Mesendoderm (in vitro differentiated cells): ENCODE data around the gene CPNE5.
"Not testable (repeated sequence)": the region's sequence is repeated elsewhere in the genome, so short reads cannot be mapped to it uniquely, and the experiment has no call there.

Source experiments
- DNase-seq: peaks from one replicate; pipeline ENCODE4 v3.0.0; 2013
- H2AK5ac ChIP-seq: 2 replicates; pipeline ENCODE4 v1.6.1; 2013; ENCODE audit warnings: low read length, inconsistent platforms
- H2BK120ac ChIP-seq: 2 replicates; pipeline ENCODE4 v1.6.1; 2013; ENCODE audit warnings: low read depth, mild to moderate bottlenecking, low read length, moderate library complexity, mixed read lengths
- H2BK15ac ChIP-seq: replicated peaks from 2 replicates; pipeline ENCODE4 v1.6.1; 2013; ENCODE audit warnings: low read depth, mild to moderate bottlenecking, moderate library complexity
- H2BK5ac ChIP-seq: 2 replicates; pipeline ENCODE4 v1.6.1; 2013; ENCODE audit warnings: low read length, inconsistent platforms
- H3K18ac ChIP-seq: 2 replicates; pipeline ENCODE4 v1.6.1; 2013; ENCODE audit warnings: mild to moderate bottlenecking, low read length, mixed read lengths
- H3K23ac ChIP-seq: one replicate; pipeline ENCODE4 v1.6.1; 2013; ENCODE audit warnings: low read length
- H3K27ac ChIP-seq: 2 replicates; pipeline ENCODE4 v1.5.1; 2013; ENCODE audit warnings: low read depth, mild to moderate bottlenecking, inconsistent platforms, low read length, moderate library complexity
- H3K27me3 ChIP-seq: 2 replicates; pipeline ENCODE4 v1.6.1; 2013; ENCODE audit warnings: low read length, control low read depth, mild to moderate bottlenecking, inconsistent platforms; ENCODE audit not compliant: insufficient read depth, poor library complexity
- H3K36me3 ChIP-seq: 2 replicates; pipeline ENCODE4 v1.6.1; 2013; ENCODE audit warnings: low read length, inconsistent platforms; ENCODE audit not compliant: control insufficient read depth, insufficient read depth
- H3K4ac ChIP-seq: one replicate; pipeline ENCODE4 v1.6.1; 2013; ENCODE audit warnings: low read depth, mild to moderate bottlenecking, low read length, moderate library complexity
- H3K4me1 ChIP-seq: 2 replicates; pipeline ENCODE4 v1.6.1; 2013; ENCODE audit warnings: low read depth, low read length, inconsistent platforms; ENCODE audit not compliant: control insufficient read depth
- H3K4me2 ChIP-seq: 2 replicates; pipeline ENCODE4 v1.6.1; 2013; ENCODE audit warnings: low read length
- H3K4me3 ChIP-seq: 2 replicates; pipeline ENCODE4 v1.5.1; 2013; ENCODE audit warnings: mild to moderate bottlenecking, low read length
- H3K56ac ChIP-seq: one replicate; pipeline ENCODE4 v1.6.1; 2013; ENCODE audit warnings: low read length
- H3K79me1 ChIP-seq: 2 replicates; pipeline ENCODE4 v1.6.1; 2013; ENCODE audit warnings: low read length, inconsistent platforms
- H3K79me2 ChIP-seq: 2 replicates; pipeline ENCODE4 v1.6.1; 2013; ENCODE audit warnings: mild to moderate bottlenecking, low read length; ENCODE audit not compliant: control insufficient read depth, insufficient read depth
- H3K9ac ChIP-seq: 2 replicates; pipeline ENCODE4 v1.6.1; 2013; ENCODE audit warnings: low read length, inconsistent platforms
- H4K5ac ChIP-seq: one replicate; pipeline ENCODE4 v1.6.1; 2013; ENCODE audit warnings: low read length
- H4K8ac ChIP-seq: one replicate; pipeline ENCODE4 v1.6.1; 2013; ENCODE audit warnings: low read depth, mild to moderate bottlenecking, control low read depth, low read length, moderate library complexity
- WGBS: extraction: QIAGEN DNeasy Blood & Tissue Kit; methylation state at CpG from one replicate; pipeline ENCODE4 v1.1.7; 2013; ENCODE audit warnings: low lambda C conversion rate, missing lambda C conversion rate; ENCODE audit not compliant: insufficient coverage; ENCODE audit errors: extremely low coverage; 5-methylcytosine and 5-hydroxymethylcytosine counted together

The CPNE5 gene

DNA sequence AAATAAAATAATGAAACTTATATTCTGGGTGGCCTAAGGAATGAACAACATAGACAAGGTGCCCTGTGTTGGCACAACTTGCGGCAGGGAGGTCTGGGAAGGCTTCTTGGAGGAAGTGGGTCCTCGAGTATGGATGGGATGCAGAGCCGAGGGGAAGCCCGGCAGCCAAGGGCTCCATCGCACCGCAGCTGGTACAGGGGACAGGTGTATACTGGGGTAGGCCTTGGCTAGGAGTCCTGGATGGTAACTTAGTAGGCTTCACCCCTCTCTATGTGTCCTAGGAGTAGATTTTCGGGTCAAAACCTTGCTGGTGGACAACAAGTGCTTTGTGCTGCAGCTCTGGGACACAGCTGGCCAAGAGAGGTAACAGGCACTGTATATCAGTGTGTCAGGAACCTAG is 113.7 kb downstream of the CPNE5 start:
- Histone ChIP-seq H3K27ac (no peak overlapping the region), H3K27me3 (no peaks in the 10 kb centered on the region), H2BK15ac (no peak overlapping the region), H2BK5ac (no peak overlapping the region), H3K23ac (no peak overlapping the region), H3K4ac (no peak overlapping the region), H3K9ac (no peak overlapping the region), H3K56ac (no peak overlapping the region), H2BK120ac (no peak overlapping the region), H3K4me2 (no peak overlapping the region), H2AK5ac (no peak overlapping the region), H3K18ac (no peak overlapping the region), H3K4me3 (no peak overlapping the region), H4K8ac (no peak overlapping the region), H3K4me1 (no peaks in the 10 kb centered on the region), H3K79me2 (no peaks in the 10 kb centered on the region), H3K36me3 (no peaks in the 10 kb centered on the region), H3K79me1 (no peaks in the 10 kb centered on the region), H4K5ac (no peak overlapping the region)
- WGBS = no CpG with 5 or more reads among the region's 7 CpGs
- DNase-seq = no peak

DNA sequence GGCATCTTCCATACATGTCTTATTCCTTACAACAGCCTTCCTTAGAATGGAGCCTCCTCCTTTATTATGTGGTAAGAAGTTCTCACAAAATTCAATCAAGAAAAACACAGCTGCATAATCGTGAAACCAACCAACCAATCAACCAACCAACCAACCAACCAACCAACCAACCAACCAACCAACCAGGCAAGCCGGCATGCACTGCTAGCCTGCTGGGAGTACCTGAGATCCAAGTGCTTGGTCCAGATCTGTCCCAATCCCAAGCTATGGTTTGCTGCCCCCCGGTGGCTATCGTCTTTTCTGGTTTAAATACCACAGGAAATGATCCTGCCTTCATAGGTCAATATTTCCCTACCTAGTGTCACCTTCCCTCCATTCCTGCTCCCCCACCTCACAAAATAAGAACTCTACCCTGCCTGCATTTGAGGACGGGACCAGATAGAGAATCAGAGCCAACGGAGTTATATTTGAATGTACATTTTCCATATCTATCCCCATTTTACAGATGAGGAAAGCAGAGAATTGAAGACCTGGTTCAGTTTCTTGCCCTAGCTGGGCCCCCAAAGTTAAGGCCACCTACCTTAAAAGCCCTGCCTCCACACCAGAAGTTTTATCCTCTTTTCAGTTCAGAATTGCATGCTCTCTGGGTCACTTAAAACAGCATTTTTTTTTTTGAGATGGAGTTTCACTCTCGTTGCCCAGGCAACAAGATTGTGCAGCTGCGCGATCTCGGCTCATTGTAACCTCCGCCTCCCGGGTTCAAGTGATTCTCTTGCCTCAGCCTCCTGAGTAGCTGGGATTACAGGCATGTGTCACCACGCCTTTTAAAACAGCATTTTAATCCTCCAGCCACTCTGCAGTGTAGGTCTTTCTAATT is 114.5 kb downstream of the CPNE5 start:
- no peaks in the 10 kb centered on the region for H3K79me1 ChIP-seq
- no peak overlapping the region for H4K5ac ChIP-seq
- no peak overlapping the region for H3K18ac ChIP-seq
- no peak overlapping the region for H2BK5ac ChIP-seq
- no peak overlapping the region for H2AK5ac ChIP-seq
- H2BK15ac ChIP-seq = no peak overlapping the region
- no CpG with 5 or more reads among the region's 13 CpGs for WGBS
- no peak overlapping the region for H3K27ac ChIP-seq
- no peaks in the 10 kb centered on the region for H3K27me3 ChIP-seq
- no peak overlapping the region for H3K9ac ChIP-seq
- no peak overlapping the region for H3K4ac ChIP-seq
- DNase-seq = peak; percentile 85
- H3K4me1 ChIP-seq = no peaks in the 10 kb centered on the region
- H3K79me2 ChIP-seq = no peaks in the 10 kb centered on the region
- H3K56ac ChIP-seq = no peak overlapping the region
- no peak overlapping the region for H3K4me3 ChIP-seq
- no peak overlapping the region for H3K4me2 ChIP-seq
- H3K36me3 ChIP-seq = no peaks in the 10 kb centered on the region
- no peak overlapping the region for H4K8ac ChIP-seq
- H3K23ac ChIP-seq = no peak overlapping the region
- no peak overlapping the region for H2BK120ac ChIP-seq

DNA sequence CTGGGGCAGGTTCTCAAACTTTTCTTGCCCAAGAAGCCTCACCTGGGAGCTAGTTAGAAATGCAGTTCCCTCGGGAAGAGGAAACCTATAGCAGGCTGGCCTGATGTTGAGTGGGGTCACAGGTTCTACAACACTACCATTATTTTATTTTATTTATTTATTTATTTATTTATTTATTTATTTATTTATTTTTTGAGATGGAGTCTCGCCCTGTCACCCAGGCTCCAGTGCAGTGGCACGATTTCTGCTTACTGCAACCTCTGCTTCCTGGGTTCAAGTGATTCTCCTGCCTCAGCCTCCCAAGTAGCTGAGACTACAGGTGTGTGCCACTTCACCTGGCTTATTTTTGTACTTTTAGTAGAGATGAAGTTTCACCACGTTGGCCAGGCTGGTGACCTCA is 115.3 kb downstream of the CPNE5 start:
- H2BK5ac ChIP-seq, H3K4me3 ChIP-seq, H4K8ac ChIP-seq, H3K18ac ChIP-seq, H2BK120ac ChIP-seq, H3K56ac ChIP-seq, H3K23ac ChIP-seq, H3K79me2 ChIP-seq, H3K79me1 ChIP-seq, H3K36me3 ChIP-seq, H3K4me1 ChIP-seq, H2AK5ac ChIP-seq, H3K27ac ChIP-seq, H3K4me2 ChIP-seq, H3K27me3 ChIP-seq, H3K9ac ChIP-seq, H2BK15ac ChIP-seq, H4K5ac ChIP-seq, DNase-seq, H3K4ac ChIP-seq: not testable (repeated sequence)
- WGBS = no CpG with 5 or more reads among the region's 4 CpGs

DNA sequence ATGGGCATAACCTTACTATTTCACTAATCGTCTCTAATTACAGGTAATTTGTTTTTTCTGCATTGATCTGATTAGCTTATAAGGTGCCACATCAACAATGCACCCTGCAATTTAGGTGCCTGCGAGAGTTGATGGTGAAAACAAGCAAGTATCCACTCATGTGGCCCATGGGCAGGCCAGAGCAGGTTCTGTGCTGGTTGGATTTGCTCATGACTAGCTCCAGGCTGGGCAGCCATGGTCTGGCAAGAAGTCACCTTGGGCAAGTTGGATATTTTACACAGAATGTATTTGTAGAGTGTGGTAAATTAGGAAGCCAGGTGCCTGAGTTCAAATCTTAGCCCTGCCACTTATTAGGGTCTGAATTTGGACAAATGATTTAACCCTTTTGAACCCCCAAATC is 116.4 kb downstream of the CPNE5 start:
- Histone ChIP-seq H2BK120ac (no peak overlapping the region), H3K56ac (no peak overlapping the region), H2AK5ac (no peak overlapping the region), H2BK15ac (no peak overlapping the region), H3K79me1 (no peaks in the 10 kb centered on the region), H3K9ac (no peak overlapping the region), H4K8ac (no peak overlapping the region), H3K4ac (no peak overlapping the region), H3K23ac (no peak overlapping the region), H3K4me2 (no peak overlapping the region), H3K18ac (no peak overlapping the region), H3K27me3 (no peaks in the 10 kb centered on the region), H3K4me1 (no peaks in the 10 kb centered on the region), H4K5ac (no peak overlapping the region), H3K27ac (no peak overlapping the region), H2BK5ac (no peak overlapping the region), H3K4me3 (no peak overlapping the region), H3K36me3 (no peaks in the 10 kb centered on the region), H3K79me2 (no peaks in the 10 kb centered on the region)
- no peak for DNase-seq
- WGBS = no CpG with 5 or more reads among the region's 2 CpGs

- H3K4ac ChIP-seq = no peak overlapping the region
- no peak overlapping the region for H4K5ac ChIP-seq
- DNase-seq = no peak
- no peak overlapping the region for H2BK5ac ChIP-seq
- H3K23ac ChIP-seq = no peak overlapping the region
- H3K56ac ChIP-seq = no peak overlapping the region
- no peaks in the 10 kb centered on the region for H3K36me3 ChIP-seq
- no peak overlapping the region for H2BK15ac ChIP-seq
- H3K4me1 ChIP-seq = no peaks in the 10 kb centered on the region
- no peak overlapping the region for H3K4me2 ChIP-seq
- H3K9ac ChIP-seq = no peak overlapping the region
- WGBS = no CpG with 5 or more reads among the region's 10 CpGs
- H3K27ac ChIP-seq = no peak overlapping the region
- no peaks in the 10 kb centered on the region for H3K79me2 ChIP-seq
- no peaks in the 10 kb centered on the region for H3K27me3 ChIP-seq
- H3K4me3 ChIP-seq = no peak overlapping the region
- no peak overlapping the region for H4K8ac ChIP-seq
- no peak overlapping the region for H3K18ac ChIP-seq
- H2AK5ac ChIP-seq = no peak overlapping the region
- no peak overlapping the region for H2BK120ac ChIP-seq
- H3K79me1 ChIP-seq = no peaks in the 10 kb centered on the region
These were observed 116.9 kb downstream of the CPNE5 start for GRCh38 chr6:36722365-36722764.
